Hepatic stellate cell (primary cell): ENCODE measurements around the gene NAPEPLD.
A peak's percentile ranks its signal among the peaks of the same experiment; 100 is the strongest.
"Not testable (repeated sequence)": the region's sequence is repeated elsewhere in the genome, so short reads cannot be mapped to it uniquely, and the experiment has no call there.

Source experiments
- DNase-seq: peaks from one replicate; pipeline ENCODE4 v3.0.0; 2011; ENCODE audit warnings: low spot score

Gene NAPEPLD

GRCh38 chr7:103148994-103149807, at the start of gene NAPEPLD:
NAPEPLD (minus strand) TSS chr7:103149099; CDS start chr7:103128776, 20,323 bp downstream.
- DNase-seq: peak; percentile 89

GRCh38 chr7:103198079-103198478, 49.2 kb upstream of the NAPEPLD start:
- DNase-seq: not testable (repeated sequence)

GRCh38 chr7:103195364-103195763, 46.5 kb upstream of the NAPEPLD start:
- not testable (repeated sequence) for DNase-seq

GRCh38 chr7:103172415-103173146, 23.7 kb upstream of the NAPEPLD start:
- DNase-seq: not testable (repeated sequence)

- not testable (repeated sequence) for DNase-seq
Observed at GRCh38 chr7:103171695-103172414, 23.0 kb upstream of the NAPEPLD start.

GRCh38 chr7:103166921-103167544, 18.1 kb upstream of the NAPEPLD start:
- DNase-seq: not testable (repeated sequence)

GRCh38 chr7:103163087-103163825, 14.4 kb upstream of the NAPEPLD start:
- not testable (repeated sequence) for DNase-seq

- not testable (repeated sequence) for DNase-seq
Observed at GRCh38 chr7:103162641-103163040, 13.7 kb upstream of the NAPEPLD start.

- not testable (repeated sequence) for DNase-seq
Observed at GRCh38 chr7:103161998-103162616, 13.2 kb upstream of the NAPEPLD start.

GRCh38 chr7:103159072-103159471, 10.2 kb upstream of the NAPEPLD start:
- DNase-seq: not testable (repeated sequence)

- not testable (repeated sequence) for DNase-seq
Observed at GRCh38 chr7:103155331-103156024, 6.6 kb upstream of the NAPEPLD start.

- no peak for DNase-seq
Observed at GRCh38 chr7:103154042-103154441, 5.1 kb upstream of the NAPEPLD start.

GRCh38 chr7:103152744-103153617, 4.1 kb upstream of the NAPEPLD start:
- not testable (repeated sequence) for DNase-seq

GRCh38 chr7:103151993-103152676, 3.2 kb upstream of the NAPEPLD start:
- not testable (repeated sequence) for DNase-seq

GRCh38 chr7:103150192-103150591, 1.3 kb upstream of the NAPEPLD start:
- DNase-seq: no peak

- DNase-seq: no peak
Observed at GRCh38 chr7:103149808-103150180, 895 bp upstream of the NAPEPLD start.

GRCh38 chr7:103148131-103148993, 537 bp downstream of the NAPEPLD start:
- no peak for DNase-seq
